ENCODE results near the gene SETD1A. TPM values are rescaled to one million over a fixed set of nuclear protein-coding genes. Genes with fewer than 3 reads are reported as not detected.
"Not testable (repeated sequence)": the region's sequence is repeated elsewhere in the genome, so short reads cannot be mapped to it uniquely, and the experiment has no call there.

Gene SETD1A
- total RNA-seq, 1 experiment from 2014 or later: 15.8 TPM

GRCh38 chr16:31009120-31009519, 51.6 kb downstream of the SETD1A start:
- ChIA-PET POLR2A (no interaction called here), CTCF (no interaction called here)
- intact Hi-C loops (cut with micrococcal nuclease): no loop called here
- H3K4me1 Mint-ChIP-seq (ENCODE audit: insufficient read depth, unreplicated experiment): no peaks in the 10 kb centered on the region
- H3K27ac Mint-ChIP-seq (ENCODE audit: low read depth, unreplicated experiment): peak overlapping the region; percentile 63
- no peak for TF ChIP-seq CTCF (IDR thresholded peaks at IDR 0.05; ENCODE audit: unreplicated experiment)
- no peak for DNase-seq (ENCODE audit: unreplicated experiment)
- no peaks in the 10 kb centered on the region for H3K9me3 Mint-ChIP-seq (ENCODE audit: unreplicated experiment)
- H3K36me3 Mint-ChIP-seq (ENCODE audit: insufficient read depth, unreplicated experiment): no peaks in the 10 kb centered on the region
- BruUV-seq (replicated peaks): no TSS peak
- peaks cover 42% of the 10 kb centered on the region for H3K27me3 Mint-ChIP-seq (ENCODE audit: insufficient read depth, unreplicated experiment)
- no peak overlapping the region for H3K4me3 Mint-ChIP-seq (ENCODE audit: unreplicated experiment)

- no peak for DNase-seq (ENCODE audit: unreplicated experiment)
Measured at GRCh38 chr16:31009894-31010584, 52.5 kb downstream of the SETD1A start.

GRCh38 chr16:31010585-31011325, 53.2 kb downstream of the SETD1A start, which contains the start of gene STX1B:
TSS of gene STX1B (minus strand) at chr16:31010638. CDS start at chr16:31010396, 242 bp downstream.
- POLR2A ChIA-PET: no interaction called here
- Mint-ChIP-seq H3K4me1 (ENCODE audit: insufficient read depth, unreplicated experiment) (no peaks in the 10 kb centered on the region), H3K27ac (ENCODE audit: low read depth, unreplicated experiment) (peak within 1 kb of the TSS; percentile 63), H3K27me3 (ENCODE audit: insufficient read depth, unreplicated experiment) (peaks cover 43% of the 10 kb centered on the region), H3K9me3 (ENCODE audit: unreplicated experiment) (no peaks in the 10 kb centered on the region), H3K4me3 (ENCODE audit: unreplicated experiment) (no peak within 1 kb of the TSS), H3K36me3 (ENCODE audit: insufficient read depth, unreplicated experiment) (no peaks in the 10 kb centered on the region)
- CTCF ChIA-PET: interaction anchor here (0.5 kb wide), 1 partner anchor 414 kb away, joined by 3 read pairs; no protein-coding TSS in a partner anchor
- BruUV-seq (replicated peaks): no TSS peak
- intact Hi-C loops (cut with micrococcal nuclease): no loop called here
- no peak for TF ChIP-seq CTCF (IDR thresholded peaks at IDR 0.05; ENCODE audit: unreplicated experiment)
- DNase-seq (ENCODE audit: unreplicated experiment): no peak

More at GRCh38 chr16:31009894-31010584, 52.5 kb downstream of the SETD1A start:
- Mint-ChIP-seq H3K4me3 (ENCODE audit: unreplicated experiment) (no peak overlapping the region), H3K4me1 (ENCODE audit: insufficient read depth, unreplicated experiment) (no peaks in the 10 kb centered on the region), H3K27ac (ENCODE audit: low read depth, unreplicated experiment) (peak overlapping the region; percentile 63), H3K36me3 (ENCODE audit: insufficient read depth, unreplicated experiment) (no peaks in the 10 kb centered on the region), H3K9me3 (ENCODE audit: unreplicated experiment) (no peaks in the 10 kb centered on the region), H3K27me3 (ENCODE audit: insufficient read depth, unreplicated experiment) (peaks cover 43% of the 10 kb centered on the region)
- POLR2A ChIA-PET: no interaction called here
- intact Hi-C loops (cut with micrococcal nuclease): no loop called here
- no peak for TF ChIP-seq CTCF (IDR thresholded peaks at IDR 0.05; ENCODE audit: unreplicated experiment)
- CTCF ChIA-PET: no interaction called here
- BruUV-seq (replicated peaks): no TSS peak

DNA sequence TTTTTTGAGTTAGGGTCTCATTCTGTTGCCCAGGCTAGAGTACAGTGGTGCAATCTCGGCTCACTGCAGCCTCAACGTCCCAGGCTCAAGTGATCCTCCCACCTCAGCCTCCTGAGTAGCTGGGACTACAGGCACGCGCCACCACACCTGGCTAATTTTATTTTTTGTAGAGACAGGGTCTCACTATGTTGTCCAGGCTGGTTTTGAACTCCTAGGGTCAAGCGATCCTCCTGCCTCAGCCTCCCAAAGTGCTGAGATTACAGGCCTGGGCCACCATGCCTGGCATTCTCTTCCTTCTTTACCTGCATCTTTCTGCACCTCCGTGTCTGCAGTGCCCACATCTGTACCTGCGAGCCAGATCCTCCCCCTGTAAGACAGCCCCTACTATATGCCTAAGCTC, 54.3 kb downstream of the SETD1A start:
- H3K4me3 Mint-ChIP-seq (ENCODE audit: unreplicated experiment); H3K9me3 Mint-ChIP-seq (ENCODE audit: unreplicated experiment); intact Hi-C loops (cut with micrococcal nuclease); H3K27ac Mint-ChIP-seq (ENCODE audit: low read depth, unreplicated experiment); POLR2A ChIA-PET; H3K36me3 Mint-ChIP-seq (ENCODE audit: insufficient read depth, unreplicated experiment); DNase-seq (ENCODE audit: unreplicated experiment); H3K4me1 Mint-ChIP-seq (ENCODE audit: insufficient read depth, unreplicated experiment); BruUV-seq (replicated peaks); CTCF ChIA-PET: not testable (repeated sequence)
- peaks cover 43% of the 10 kb centered on the region for H3K27me3 Mint-ChIP-seq (ENCODE audit: insufficient read depth, unreplicated experiment)

DNA sequence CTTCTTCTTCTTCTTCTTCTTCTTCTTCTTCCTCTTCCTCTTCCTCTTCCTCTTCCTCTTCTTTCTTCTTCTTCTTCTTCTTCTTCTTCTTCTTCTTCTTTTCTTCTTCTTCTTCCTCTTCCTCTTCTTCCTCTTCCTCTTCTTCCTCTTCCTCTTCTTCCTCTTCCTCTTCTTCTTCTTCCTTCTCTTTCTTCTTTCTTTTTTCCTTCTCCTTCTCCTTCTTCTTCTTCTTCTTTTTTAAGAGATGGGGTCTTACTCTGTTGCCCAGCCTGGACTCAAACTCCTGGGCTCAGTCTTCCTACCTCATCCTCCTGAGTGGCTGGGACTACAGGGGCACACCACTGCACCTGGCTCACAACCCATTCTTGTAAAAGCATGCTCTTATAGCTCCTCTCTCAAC, 55.7 kb downstream of the SETD1A start:
- H3K4me3 Mint-ChIP-seq (ENCODE audit: unreplicated experiment); POLR2A ChIA-PET; H3K27ac Mint-ChIP-seq (ENCODE audit: low read depth, unreplicated experiment); H3K36me3 Mint-ChIP-seq (ENCODE audit: insufficient read depth, unreplicated experiment); H3K9me3 Mint-ChIP-seq (ENCODE audit: unreplicated experiment); DNase-seq (ENCODE audit: unreplicated experiment); BruUV-seq (replicated peaks); H3K4me1 Mint-ChIP-seq (ENCODE audit: insufficient read depth, unreplicated experiment); intact Hi-C loops (cut with micrococcal nuclease); CTCF ChIA-PET: not testable (repeated sequence)
- H3K27me3 Mint-ChIP-seq (ENCODE audit: insufficient read depth, unreplicated experiment): peaks cover 43% of the 10 kb centered on the region

Data from MCF 10A (cell line).